Lower leg skin (tissue), 3 donors: Measurements from ENCODE around the gene EPB41L4B.

ENCODE experiments used
- POLR2A ChIP-seq, 2 donors: fragments of 450-650 bp; IDR thresholded peaks; one replicate each; pipeline ENCODE4 v1.6.1; 2016 to 2017; ENCODE audit warnings: antibody characterized with exemption in 2 of 2, mild to moderate bottlenecking in 1 of 2, moderate library complexity in 1 of 2
- TF ChIP-seq, protein P1 (sequence below), 3 donors: fragments of 450-650 bp; IDR thresholded peaks; one replicate each; pipeline ENCODE4 v1.5.1; 2016; ENCODE audit warnings: antibody characterized with exemption in 3 of 3, mild to moderate bottlenecking in 3 of 3, moderate library complexity in 2 of 3

DNA sequence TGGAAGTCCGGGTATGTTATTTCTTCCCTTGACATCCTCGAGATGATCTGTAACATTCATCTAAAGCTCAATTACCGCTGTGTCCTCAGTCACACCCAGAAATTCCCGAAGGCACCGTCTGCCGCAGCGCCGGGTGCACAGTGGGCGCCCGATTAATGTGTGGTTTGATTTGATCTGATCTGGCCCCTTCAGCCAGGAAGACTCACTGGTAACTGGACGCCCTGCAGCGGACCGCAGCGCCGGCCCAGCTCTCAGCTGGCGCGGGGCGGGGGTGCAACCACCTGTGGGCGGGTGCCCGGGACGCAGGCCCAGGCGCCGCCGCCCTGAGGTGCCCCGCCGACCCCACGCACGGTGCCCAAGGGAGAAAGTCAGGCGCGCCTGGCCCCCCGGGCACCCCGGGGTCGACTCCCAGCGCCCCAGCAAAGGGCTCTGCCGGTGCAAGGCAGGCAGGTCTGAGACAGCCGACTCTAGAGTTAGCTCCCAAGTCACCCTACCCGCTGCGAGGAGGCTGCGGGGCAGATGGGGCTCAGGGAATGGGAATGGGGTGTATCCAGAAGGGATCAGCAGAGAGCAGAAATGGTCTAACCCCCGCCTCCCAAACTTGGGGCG lies 1.7 kb downstream of the EPB41L4B start:
- TF ChIP-seq, protein P1, sequence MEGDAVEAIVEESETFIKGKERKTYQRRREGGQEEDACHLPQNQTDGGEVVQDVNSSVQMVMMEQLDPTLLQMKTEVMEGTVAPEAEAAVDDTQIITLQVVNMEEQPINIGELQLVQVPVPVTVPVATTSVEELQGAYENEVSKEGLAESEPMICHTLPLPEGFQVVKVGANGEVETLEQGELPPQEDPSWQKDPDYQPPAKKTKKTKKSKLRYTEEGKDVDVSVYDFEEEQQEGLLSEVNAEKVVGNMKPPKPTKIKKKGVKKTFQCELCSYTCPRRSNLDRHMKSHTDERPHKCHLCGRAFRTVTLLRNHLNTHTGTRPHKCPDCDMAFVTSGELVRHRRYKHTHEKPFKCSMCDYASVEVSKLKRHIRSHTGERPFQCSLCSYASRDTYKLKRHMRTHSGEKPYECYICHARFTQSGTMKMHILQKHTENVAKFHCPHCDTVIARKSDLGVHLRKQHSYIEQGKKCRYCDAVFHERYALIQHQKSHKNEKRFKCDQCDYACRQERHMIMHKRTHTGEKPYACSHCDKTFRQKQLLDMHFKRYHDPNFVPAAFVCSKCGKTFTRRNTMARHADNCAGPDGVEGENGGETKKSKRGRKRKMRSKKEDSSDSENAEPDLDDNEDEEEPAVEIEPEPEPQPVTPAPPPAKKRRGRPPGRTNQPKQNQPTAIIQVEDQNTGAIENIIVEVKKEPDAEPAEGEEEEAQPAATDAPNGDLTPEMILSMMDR (IDR thresholded peaks at IDR 0.05), result no peak
- TF ChIP-seq POLR2A (IDR thresholded peaks at IDR 0.05), result no peak
